GM20431 (cell line): ENCODE results near the gene XYLT1.

Experiments used
- in situ Hi-C: fragments of 300-500 bp; cut with MseI, MboI; formaldehyde crosslinking; loops from one replicate; pipeline ENCODE4 v1.15.0; 2020; ENCODE audit warnings: low sequenced_read_pairs; ENCODE audit not compliant: unreplicated experiment

Gene XYLT1

GRCh38 chr16:17246974-17247732, 223.6 kb downstream of the XYLT1 start:
- in situ Hi-C loops: no loop called here

DNA sequence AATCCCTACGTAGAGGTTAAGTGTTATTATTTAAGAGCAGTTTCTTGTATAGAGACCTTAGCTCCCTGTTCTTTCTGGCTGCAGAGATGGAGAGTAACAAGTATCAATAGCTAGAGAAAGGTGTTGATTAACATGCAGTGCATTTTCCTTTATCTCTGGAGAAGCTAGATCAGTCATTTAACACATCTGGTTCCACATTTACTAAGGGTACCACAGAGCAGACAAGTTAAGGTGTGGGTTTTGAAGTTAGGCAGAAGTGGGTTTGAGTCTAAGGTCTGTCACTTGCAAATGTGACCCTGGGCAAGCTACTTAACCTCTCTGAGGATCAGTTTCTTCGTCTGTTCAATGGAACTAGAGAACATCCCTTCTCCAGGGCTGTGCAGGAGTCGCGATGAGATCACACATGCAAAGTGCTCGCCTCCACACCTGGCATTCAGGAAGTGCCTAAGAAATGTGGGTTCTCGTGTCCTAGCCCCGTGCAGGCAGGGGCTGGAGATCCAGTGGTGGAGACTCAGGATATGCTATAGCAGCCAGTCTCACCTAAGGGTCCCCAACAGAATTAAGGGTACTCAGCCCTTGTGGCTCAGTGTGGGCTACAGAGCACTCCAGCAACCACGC, 224.4 kb downstream of the XYLT1 start:
- in situ Hi-C loops: no loop called here

- in situ Hi-C loops: no loop called here
These were observed 225.0 kb downstream of the XYLT1 start for GRCh38 chr16:17245776-17246175.

- in situ Hi-C loops: no loop called here
These were observed 225.7 kb downstream of the XYLT1 start for GRCh38 chr16:17244872-17245551.

- in situ Hi-C loops: no loop called here
These were observed 229.4 kb downstream of the XYLT1 start for GRCh38 chr16:17241264-17241835.

DNA sequence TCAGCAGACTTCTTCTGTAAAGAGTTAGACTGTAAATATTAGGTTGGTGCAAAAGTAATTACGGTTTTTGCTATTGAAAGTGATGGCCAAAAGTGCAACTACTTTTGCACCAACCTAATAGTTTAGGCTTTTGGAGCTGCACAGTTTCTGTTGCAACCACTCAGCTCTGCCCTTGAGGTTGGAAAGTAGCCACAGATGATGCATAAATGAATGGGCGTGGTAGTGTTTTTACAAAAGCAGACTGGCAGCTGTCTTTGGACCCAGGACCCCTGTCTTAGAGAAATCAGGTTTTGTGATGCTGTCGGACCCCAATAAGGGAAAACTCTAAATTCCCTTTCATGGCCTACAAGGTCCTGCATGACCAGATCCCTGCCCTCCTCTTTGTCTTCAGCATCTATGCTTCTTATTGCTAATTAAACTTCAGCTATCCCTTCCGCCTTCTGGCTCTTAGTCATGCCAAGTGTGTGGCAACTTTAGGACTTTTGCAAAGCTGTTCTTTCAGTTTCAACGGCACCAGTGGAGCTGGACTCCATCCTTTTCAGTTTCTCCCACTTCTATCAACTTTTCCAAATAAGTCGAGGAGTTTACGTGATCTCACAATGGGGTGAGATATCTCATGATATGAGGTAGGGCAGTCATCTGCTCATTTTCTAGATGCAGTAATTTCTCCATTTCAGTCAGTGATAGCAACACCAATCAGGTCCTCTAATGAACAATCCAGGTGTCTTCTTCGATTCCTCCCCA, 232.3 kb downstream of the XYLT1 start:
- in situ Hi-C loops: no loop called here

- in situ Hi-C loops: no loop called here
These were observed 233.3 kb downstream of the XYLT1 start for GRCh38 chr16:17237350-17237944.

- in situ Hi-C loops: no loop called here
These were observed 235.5 kb downstream of the XYLT1 start for GRCh38 chr16:17235147-17235815.

GRCh38 chr16:17233318-17234002, 237.3 kb downstream of the XYLT1 start:
- in situ Hi-C loops: no loop called here

DNA sequence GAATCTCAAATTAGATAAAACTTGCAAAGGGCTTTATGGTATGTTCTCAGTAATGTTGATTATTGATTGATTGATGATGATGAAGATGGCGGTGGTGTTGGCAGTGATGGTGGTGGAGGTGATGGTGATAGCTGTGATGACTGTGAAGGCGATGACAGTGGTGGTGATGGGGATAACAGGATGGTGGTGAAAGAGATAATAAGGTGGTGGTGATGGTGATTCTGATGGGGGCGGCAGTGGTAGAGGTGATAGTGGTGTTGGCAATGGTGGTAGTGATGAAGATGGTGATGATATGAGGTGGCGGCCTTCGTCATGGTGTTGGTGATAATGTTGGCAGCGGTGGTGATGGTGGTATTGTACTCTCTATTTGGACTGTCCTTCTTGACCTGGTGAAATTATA, 238.3 kb downstream of the XYLT1 start:
- in situ Hi-C loops: no loop called here

DNA sequence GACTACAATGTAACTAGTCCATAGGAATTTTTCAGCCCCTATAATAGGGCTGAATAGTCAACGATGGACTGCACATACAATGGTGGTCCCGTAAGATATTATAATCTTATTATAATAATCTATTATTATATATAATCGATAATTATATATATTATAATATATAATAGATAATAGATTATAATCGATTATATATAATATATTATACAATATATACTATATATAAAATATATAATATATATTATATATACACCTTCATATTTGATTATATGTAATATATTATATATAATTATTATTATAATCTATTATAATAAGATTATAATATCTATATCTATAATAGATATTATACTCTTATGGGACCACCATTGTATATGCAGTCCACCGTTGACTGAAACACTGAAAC, 238.8 kb downstream of the XYLT1 start:
- in situ Hi-C loops: no loop called here

DNA sequence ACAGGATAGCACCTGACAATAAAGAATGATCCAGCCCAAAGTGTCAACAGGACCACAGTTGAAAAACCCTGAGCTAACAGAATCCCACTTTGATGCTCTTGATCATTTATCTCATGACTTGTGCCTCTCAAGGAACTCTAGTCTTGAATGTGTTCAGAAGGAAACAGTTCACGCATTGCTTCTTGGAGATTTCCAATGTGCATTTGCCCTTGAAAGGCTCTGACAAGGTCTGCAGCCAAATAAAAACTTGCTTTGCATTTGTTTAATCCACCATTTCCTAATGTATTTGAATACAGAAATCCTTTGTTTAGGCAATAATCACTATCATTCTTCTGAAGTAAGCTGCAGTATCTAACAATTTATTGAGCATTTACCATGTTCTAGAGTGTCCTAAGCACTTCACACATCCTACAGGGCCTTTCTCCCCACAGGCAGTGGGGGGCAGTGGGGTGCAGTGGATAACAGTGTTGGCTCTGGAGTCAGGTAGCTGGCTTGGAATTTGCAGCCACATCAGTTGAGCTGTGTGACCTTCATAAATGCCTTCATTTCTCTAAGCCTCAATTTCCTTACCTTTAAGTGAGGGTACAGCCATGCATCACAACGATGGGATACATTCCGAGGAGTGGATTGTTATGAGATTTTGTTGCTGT, 239.7 kb downstream of the XYLT1 start:
- in situ Hi-C loops: no loop called here

DNA sequence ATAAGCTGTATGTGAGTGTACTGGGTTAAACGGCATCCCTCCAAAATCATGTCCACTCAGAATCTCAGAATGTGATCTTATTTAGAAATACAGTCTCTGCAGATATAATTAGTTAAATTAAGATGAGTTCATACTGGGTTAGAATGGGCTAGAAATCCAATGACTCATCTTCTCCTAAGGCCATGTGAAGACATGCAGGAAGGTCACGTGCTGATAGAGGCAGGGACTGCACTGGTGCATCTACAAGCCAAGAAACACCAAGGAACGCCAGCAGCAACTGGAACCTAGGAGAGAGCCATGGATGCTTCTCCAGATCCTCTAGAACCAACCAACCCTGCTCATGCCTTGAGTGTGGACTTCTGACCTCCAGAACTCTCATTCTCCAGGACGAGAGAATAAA, 241.0 kb downstream of the XYLT1 start:
- in situ Hi-C loops: no loop called here

DNA sequence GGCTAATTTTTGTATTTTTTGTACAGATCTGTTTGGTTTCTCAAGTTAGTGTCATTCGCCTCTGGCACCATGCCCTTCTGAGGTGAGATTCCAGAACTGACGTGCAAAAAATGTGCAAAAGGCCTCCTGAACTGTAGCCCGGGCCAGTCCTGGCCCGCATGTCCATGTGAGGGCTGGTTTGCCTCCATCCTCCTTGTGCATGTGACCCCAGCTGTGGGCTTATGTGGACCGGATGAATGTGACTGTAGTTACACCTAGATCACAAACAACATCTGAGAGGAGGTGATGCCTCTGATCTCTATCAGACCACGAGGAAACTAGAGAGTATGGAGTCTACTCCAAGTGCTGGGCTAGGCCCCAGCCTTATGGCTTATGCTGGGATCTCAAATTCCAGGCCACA, 241.6 kb downstream of the XYLT1 start:
- in situ Hi-C loops: no loop called here

DNA sequence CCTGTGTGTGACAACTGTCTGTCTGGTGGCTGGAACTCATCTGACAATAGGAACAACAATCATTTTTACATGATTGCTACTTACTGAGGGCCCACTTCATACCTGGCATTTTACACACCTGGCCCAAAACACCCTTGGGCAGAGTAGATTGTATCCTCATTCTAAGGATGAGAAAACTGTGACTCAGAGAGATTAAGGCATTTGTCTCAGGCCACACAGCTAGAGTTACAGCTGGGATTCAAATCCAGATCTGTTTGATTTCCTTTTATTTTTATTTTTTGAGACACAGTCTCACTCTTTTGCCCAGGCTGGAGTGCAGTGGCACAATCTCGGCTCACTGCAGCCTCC, 242.1 kb downstream of the XYLT1 start:
- in situ Hi-C loops: no loop called here

DNA sequence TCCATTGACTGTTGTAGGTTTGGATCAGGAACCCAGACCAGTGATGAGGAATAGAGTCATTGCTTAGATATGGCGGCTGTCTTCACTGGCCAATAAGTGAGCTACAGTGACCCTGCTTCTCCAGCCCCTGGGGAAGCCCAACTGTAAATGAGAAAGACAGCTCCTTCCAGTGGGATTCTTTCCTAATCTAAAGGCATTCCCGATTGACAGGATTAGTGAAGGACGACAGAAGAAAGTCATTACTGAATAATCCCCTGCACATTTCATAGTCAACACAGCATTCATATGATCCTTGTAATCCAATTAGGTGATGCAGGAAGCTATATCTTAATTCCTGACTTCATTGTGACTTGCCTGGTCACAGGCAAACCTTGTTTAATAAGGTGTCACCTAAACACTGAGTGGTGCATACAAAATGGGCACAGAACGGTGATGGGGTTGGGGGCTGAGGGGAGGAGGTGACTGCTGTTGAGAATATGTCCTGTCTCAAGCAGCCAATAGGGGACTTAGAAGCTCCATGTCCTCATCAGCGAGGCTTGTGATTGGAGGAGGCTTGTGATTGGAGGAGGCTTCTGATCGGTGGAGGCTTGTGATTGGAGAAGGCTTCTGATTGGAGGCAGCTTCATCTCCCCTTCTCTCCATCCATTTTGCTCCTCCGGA, 242.6 kb downstream of the XYLT1 start:
- in situ Hi-C loops: no loop called here

- in situ Hi-C loops: no loop called here
These were observed 243.5 kb downstream of the XYLT1 start for GRCh38 chr16:17227278-17227677.

GRCh38 chr16:17225541-17225940, 245.2 kb downstream of the XYLT1 start:
- in situ Hi-C loops: no loop called here
